Loucy (cell line): ENCODE data around the gene HIGD1A.

Experiments
- EZH2phosphoT487 ChIP-seq: fragments of 200-600 bp; IDR thresholded peaks from 2 replicates; pipeline ENCODE4 v1.6.1; 2018; ENCODE audit warnings: antibody characterized with exemption, mild to moderate bottlenecking, moderate library complexity, borderline replicate concordance
- TF ChIP-seq, protein P1 (sequence below): fragments of 200-600 bp; sonication (generic); conservative IDR thresholded peaks from 2 replicates; pipeline ENCODE4 v1.5.1; 2014; ENCODE audit warnings: mild to moderate bottlenecking, antibody characterized with exemption, low read length

DNA sequence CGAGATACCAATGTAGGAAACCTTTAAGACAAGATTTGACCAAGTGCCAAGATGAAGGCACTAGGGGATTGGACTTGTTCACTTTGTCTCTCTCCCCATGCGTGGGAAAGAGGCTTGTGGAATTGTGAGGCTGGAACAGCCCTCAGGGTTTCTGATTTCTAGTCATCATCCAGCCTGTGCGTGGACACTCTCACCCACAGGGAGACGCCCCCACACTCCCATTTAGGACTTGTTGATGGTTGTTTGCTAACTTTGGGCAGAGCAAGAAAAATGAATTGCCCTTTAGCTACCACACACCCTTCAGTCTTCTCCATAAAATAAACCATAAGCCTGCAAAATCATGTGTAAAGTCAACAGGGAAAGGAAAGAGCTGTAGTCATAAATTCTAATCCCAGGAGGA is 23.4 kb upstream of the HIGD1A start:
- TF ChIP-seq, protein P1, sequence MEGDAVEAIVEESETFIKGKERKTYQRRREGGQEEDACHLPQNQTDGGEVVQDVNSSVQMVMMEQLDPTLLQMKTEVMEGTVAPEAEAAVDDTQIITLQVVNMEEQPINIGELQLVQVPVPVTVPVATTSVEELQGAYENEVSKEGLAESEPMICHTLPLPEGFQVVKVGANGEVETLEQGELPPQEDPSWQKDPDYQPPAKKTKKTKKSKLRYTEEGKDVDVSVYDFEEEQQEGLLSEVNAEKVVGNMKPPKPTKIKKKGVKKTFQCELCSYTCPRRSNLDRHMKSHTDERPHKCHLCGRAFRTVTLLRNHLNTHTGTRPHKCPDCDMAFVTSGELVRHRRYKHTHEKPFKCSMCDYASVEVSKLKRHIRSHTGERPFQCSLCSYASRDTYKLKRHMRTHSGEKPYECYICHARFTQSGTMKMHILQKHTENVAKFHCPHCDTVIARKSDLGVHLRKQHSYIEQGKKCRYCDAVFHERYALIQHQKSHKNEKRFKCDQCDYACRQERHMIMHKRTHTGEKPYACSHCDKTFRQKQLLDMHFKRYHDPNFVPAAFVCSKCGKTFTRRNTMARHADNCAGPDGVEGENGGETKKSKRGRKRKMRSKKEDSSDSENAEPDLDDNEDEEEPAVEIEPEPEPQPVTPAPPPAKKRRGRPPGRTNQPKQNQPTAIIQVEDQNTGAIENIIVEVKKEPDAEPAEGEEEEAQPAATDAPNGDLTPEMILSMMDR: no peak
- TF ChIP-seq EZH2phosphoT487: no peak
